IPS DF 19.7 (cell line): ENCODE data around the gene C17orf50.

ENCODE experiments used
- DNase-seq: peaks from one replicate; pipeline ENCODE4 v3.0.0-alpha.2; 2013; ENCODE audit warnings: low read depth, low spot score

C17orf50 gene

GRCh38 chr17:35760587-35760986, at the start of gene C17orf50:
Gene C17orf50 (plus strand): TSS chr17:35760887. CDS start chr17:35760942, 55 bp downstream.
- no peak for DNase-seq

GRCh38 chr17:35710950-35711349, 49.7 kb upstream of the C17orf50 start:
- no peak for DNase-seq

- DNase-seq, result no peak
Measured at GRCh38 chr17:35713069-35713728, 47.5 kb upstream of the C17orf50 start.

- no peak for DNase-seq
Measured at GRCh38 chr17:35714988-35715387, 45.7 kb upstream of the C17orf50 start.

- DNase-seq, result no peak
Measured at GRCh38 chr17:35715416-35715815, 45.3 kb upstream of the C17orf50 start.

GRCh38 chr17:35716173-35716572, 44.5 kb upstream of the C17orf50 start:
- DNase-seq, result no peak

GRCh38 chr17:35716897-35717465, 43.7 kb upstream of the C17orf50 start:
- no peak for DNase-seq

GRCh38 chr17:35717475-35717874, 43.2 kb upstream of the C17orf50 start:
- DNase-seq, result no peak

GRCh38 chr17:35723735-35724134, 37.0 kb upstream of the C17orf50 start:
- no peak for DNase-seq

GRCh38 chr17:35725058-35725457, 35.6 kb upstream of the C17orf50 start:
- no peak for DNase-seq

- DNase-seq, result no peak
Measured at GRCh38 chr17:35725802-35726126, 34.9 kb upstream of the C17orf50 start.

GRCh38 chr17:35726127-35726952, 34.3 kb upstream of the C17orf50 start:
- no peak for DNase-seq

GRCh38 chr17:35726953-35727460, 33.7 kb upstream of the C17orf50 start:
- DNase-seq, result no peak

GRCh38 chr17:35727635-35728034, 33.1 kb upstream of the C17orf50 start:
- no peak for DNase-seq

GRCh38 chr17:35728551-35728950, 32.1 kb upstream of the C17orf50 start:
- no peak for DNase-seq

GRCh38 chr17:35729405-35729833, 31.3 kb upstream of the C17orf50 start:
- no peak for DNase-seq

- DNase-seq, result no peak
Measured at GRCh38 chr17:35730400-35731005, 30.2 kb upstream of the C17orf50 start.

GRCh38 chr17:35731239-35731916, 29.3 kb upstream of the C17orf50 start, which contains the start of gene RASL10B:
Gene RASL10B (plus strand): TSS chr17:35731639. CDS start chr17:35735185, 3,546 bp downstream.
- no peak for DNase-seq

GRCh38 chr17:35731917-35732805, 28.5 kb upstream of the C17orf50 start:
- DNase-seq, result no peak

- DNase-seq, result no peak
Measured at GRCh38 chr17:35732806-35733136, 27.9 kb upstream of the C17orf50 start.

- DNase-seq, result no peak
Measured at GRCh38 chr17:35733366-35733765, 27.3 kb upstream of the C17orf50 start.
